AG04449 (cell line): ENCODE measurements around the gene IWS1.

Experiments
- CTCF ChIA-PET: fragments of 350-600 bp; formaldehyde crosslinking; extraction: SDS; loops from one replicate; lab custom pipeline; 2021; ENCODE audit warnings: antibody characterized with exemption; lab: Yijun Ruan, JAX
- POLR2A ChIA-PET: fragments of 400-600, 350-600 bp; formaldehyde crosslinking; extraction: SDS; loops from one replicate; lab custom pipeline; 2020; ENCODE audit warnings: antibody characterized with exemption, inconsistent platforms; lab: Yijun Ruan, JAX
- DNase-seq: peaks from one replicate; pipeline ENCODE4 v3.0.0-alpha.2; 2010; ENCODE audit warnings: low read depth, low spot score
- H3K4me3 ChIP-seq: 2 replicates; pipeline ENCODE4 v1.5.1; 2011; ENCODE audit warnings: low read depth, mild to moderate bottlenecking, control low read depth, low read length
- CTCF ChIP-seq: IDR thresholded peaks from one replicate; pipeline ENCODE4 v1.5.1; 2011; ENCODE audit warnings: mild to moderate bottlenecking, moderate library complexity, low read length, control low read depth, inconsistent platforms; ENCODE audit not compliant: insufficient read depth; ENCODE audit errors: missing control alignments

Gene IWS1

GRCh38 chr2:127542231-127542630 is 15.9 kb upstream of the IWS1 start:
- CTCF ChIA-PET: interaction anchor here (1.5 kb wide), 1 partner anchor 9 kb away, joined by 3 read pairs; no protein-coding TSS in a partner anchor
- DNase-seq: no peak
- POLR2A ChIA-PET: no interaction called here
- no peak for TF ChIP-seq CTCF
- no peak overlapping the region for H3K4me3 ChIP-seq

- H3K4me3 ChIP-seq: no peak overlapping the region
- no peak for TF ChIP-seq CTCF
- POLR2A ChIA-PET: no interaction called here
- CTCF ChIA-PET: interaction anchor here (1.1 to 1.5 kb wide), 2 partner anchors 8 to 12 kb away, joined by 3 read pairs; no protein-coding TSS in a partner anchor
- no peak for DNase-seq
Observed at GRCh38 chr2:127541809-127542208, 15.5 kb upstream of the IWS1 start.

- ChIA-PET POLR2A (no interaction called here), CTCF (interaction anchor here (0.6 to 1.3 kb wide), 3 partner anchors 9 to 11 kb away, joined by 3 to 4 read pairs (median 3); partner anchors contain the start of gene IWS1)
Observed at GRCh38 chr2:127537644-127538043, 11.4 kb upstream of the IWS1 start.

GRCh38 chr2:127536707-127537541 is 10.6 kb upstream of the IWS1 start:
- POLR2A ChIA-PET: no interaction called here
- CTCF ChIA-PET: interaction anchor here (0.6 to 1.3 kb wide), 2 partner anchors 9 to 10 kb away, joined by 3 to 4 read pairs; partner anchors contain the start of gene IWS1
- no peak for DNase-seq
- no peak overlapping the region for H3K4me3 ChIP-seq
- TF ChIP-seq CTCF: no peak

More at GRCh38 chr2:127537644-127538043, 11.4 kb upstream of the IWS1 start:
- DNase-seq: no peak
- H3K4me3 ChIP-seq: no peak overlapping the region
- TF ChIP-seq CTCF: no peak

GRCh38 chr2:127535918-127536317 is 9.6 kb upstream of the IWS1 start:
- POLR2A ChIA-PET: no interaction called here
- DNase-seq: no peak
- H3K4me3 ChIP-seq: no peak overlapping the region
- no peak for TF ChIP-seq CTCF
- CTCF ChIA-PET: no interaction called here

GRCh38 chr2:127535422-127535901 is 9.2 kb upstream of the IWS1 start, which contains the start of gene MYO7B:
Gene MYO7B (plus strand): TSS chr2:127535683. CDS start chr2:127559723, 24,040 bp downstream.
- ChIA-PET POLR2A (no interaction called here), CTCF (no interaction called here)
- H3K4me3 ChIP-seq: no peak within 1 kb of the TSS
- no peak for TF ChIP-seq CTCF
- no peak for DNase-seq
